Measurements from ENCODE around the gene GAS2.

DNA sequence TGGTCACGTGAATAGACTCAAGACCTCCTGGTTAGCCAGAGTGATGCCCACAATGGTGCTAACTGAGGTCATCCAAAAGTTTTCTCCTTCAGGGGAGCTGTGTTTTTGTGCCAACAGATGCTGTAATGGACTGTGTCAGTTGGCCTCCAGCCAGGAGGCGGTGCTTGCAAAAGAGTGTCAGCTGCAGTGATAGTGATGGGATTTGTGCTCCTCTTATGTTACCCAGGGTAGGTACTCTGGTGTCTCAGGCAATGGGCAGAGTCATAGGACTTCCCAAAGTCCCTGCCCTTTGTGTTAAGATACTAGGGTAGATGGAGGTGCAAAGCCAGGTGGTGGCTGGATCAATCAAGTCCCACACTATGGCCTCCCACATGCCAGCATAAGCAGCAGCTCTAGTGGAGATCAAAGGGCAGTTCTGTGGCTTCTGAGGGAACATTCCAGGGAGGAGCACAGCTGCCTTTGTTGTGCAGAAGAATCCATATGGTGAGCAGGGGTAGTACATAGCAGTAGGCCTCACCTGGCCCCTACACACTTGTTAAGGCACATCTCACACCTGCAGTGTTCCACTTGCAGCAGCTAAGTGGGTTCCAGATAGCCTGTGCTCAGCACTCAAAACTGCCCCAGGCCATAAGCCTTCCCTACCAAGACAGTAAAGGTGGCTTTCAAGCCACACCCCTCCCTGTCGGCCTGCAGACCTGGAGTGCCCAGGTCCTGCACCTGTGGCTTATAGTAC is 31.3 kb upstream of the GAS2 start:
- TF ChIP-seq CTCF (IDR thresholded peaks at IDR 0.05; ENCODE audit: low read length) (no peak), EZH2 (optimal IDR thresholded peaks at IDR 0.05; ENCODE audit: low read depth, low read length) (no peak)
